IMR-90 (cell line): ENCODE results near the gene MAGI3. TPM values are rescaled to one million over a fixed set of nuclear protein-coding genes. Genes with fewer than 3 reads are reported as not detected.

Experiments
- ATAC-seq: fragments of 200-7000 bp; cut with Tn5 transposase; 2 replicates; pipeline ENCODE4 v1.9.1; 2020; ENCODE audit warnings: low read depth, mild to moderate bottlenecking, moderate library complexity
- BruUV-seq: library from RNA; stranded (reverse); fragments of 400-500 nt; replicated peaks from 2 replicates; lab custom pipeline; 2021; lab: Mats Ljungman, UMichigan
- CTCF ChIA-PET: fragments of 300-600 bp; formaldehyde crosslinking; extraction: SDS; loops from one replicate; lab custom pipeline; 2021; ENCODE audit warnings: antibody characterized with exemption; lab: Yijun Ruan, JAX
- POLR2A ChIA-PET: fragments of 300-600 bp; sonication (Branson Sonifier 250); formaldehyde crosslinking; loops from one replicate; lab custom pipeline; 2022; ENCODE audit warnings: antibody characterized with exemption; ENCODE audit not compliant: unreplicated experiment; lab: Charles Lee
- DNase-seq: peaks from one replicate; pipeline ENCODE4 v3.0.0; 2013
- H2AFZ ChIP-seq: replicated peaks from 2 replicates; pipeline ENCODE3; 2013; ENCODE audit warnings: low read length, mild to moderate bottlenecking; ENCODE audit not compliant: poor library complexity
- H2AK5ac ChIP-seq: 2 replicates; pipeline ENCODE4 v1.6.1; 2013; ENCODE audit warnings: low read depth, low read length, inconsistent platforms
- H2AK9ac ChIP-seq: replicated peaks from 2 replicates; pipeline ENCODE3; 2013; ENCODE audit warnings: mild to moderate bottlenecking, low read depth, low read length, moderate library complexity; ENCODE audit not compliant: poor library complexity
- H2BK120ac ChIP-seq: 2 replicates; pipeline ENCODE4 v1.6.1; 2013; ENCODE audit warnings: low read depth, low read length, inconsistent platforms
- H2BK15ac ChIP-seq: 3 replicates; pipeline ENCODE4 v1.6.1; 2013; ENCODE audit warnings: low read depth, low read length, inconsistent platforms
- H2BK20ac ChIP-seq: 2 replicates; pipeline ENCODE4 v1.6.1; 2013; ENCODE audit warnings: low read depth, mild to moderate bottlenecking, inconsistent platforms, low read length, moderate library complexity
- H2BK5ac ChIP-seq: 2 replicates; pipeline ENCODE4 v1.6.1; 2013; ENCODE audit warnings: mild to moderate bottlenecking, low read depth, low read length, inconsistent platforms; ENCODE audit not compliant: poor library complexity, severe bottlenecking
- H3K14ac ChIP-seq: replicated peaks from 2 replicates; pipeline ENCODE4 v1.6.1; 2013; ENCODE audit warnings: low read depth, low read length, inconsistent platforms
- H3K18ac ChIP-seq: 2 replicates; pipeline ENCODE4 v1.6.1; 2013; ENCODE audit warnings: low read depth, low read length, control low read depth
- H3K23ac ChIP-seq: 2 replicates; pipeline ENCODE4 v1.6.1; 2013; ENCODE audit warnings: low read depth, low read length, inconsistent platforms
- H3K27ac ChIP-seq: 2 replicates; pipeline ENCODE4 v1.5.1; 2013; ENCODE audit warnings: mild to moderate bottlenecking, control low read depth, low read length; ENCODE audit not compliant: insufficient read depth
- H3K27me3 ChIP-seq: 2 replicates; pipeline ENCODE4 v1.6.1; 2013; ENCODE audit warnings: low read length; ENCODE audit not compliant: control insufficient read depth, insufficient read depth
- H3K36me3 ChIP-seq: 2 replicates; pipeline ENCODE4 v1.6.1; 2013; ENCODE audit warnings: low read length, mixed read lengths; ENCODE audit not compliant: control insufficient read depth, insufficient read depth
- H3K4ac ChIP-seq: 2 replicates; pipeline ENCODE4 v1.6.1; 2013; ENCODE audit warnings: low read depth, low read length, inconsistent platforms
- H3K4me1 ChIP-seq: 2 replicates; pipeline ENCODE4 v1.6.1; 2013; ENCODE audit warnings: low read length, mixed read lengths; ENCODE audit not compliant: control insufficient read depth, insufficient read depth
- H3K4me2 ChIP-seq: 2 replicates; pipeline ENCODE4 v1.6.1; 2013; ENCODE audit warnings: low read depth, mild to moderate bottlenecking, control low read depth, low read length, moderate library complexity
- H3K4me3 ChIP-seq: 2 replicates; pipeline ENCODE4 v1.5.1; 2013; ENCODE audit warnings: low read depth, mild to moderate bottlenecking, control low read depth, low read length, moderate library complexity; ENCODE audit not compliant: insufficient read depth
- H3K56ac ChIP-seq: 2 replicates; pipeline ENCODE4 v1.6.1; 2013; ENCODE audit warnings: low read length, inconsistent platforms; ENCODE audit not compliant: insufficient read depth; ENCODE audit errors: extremely low read depth
- H3K79me1 ChIP-seq, 2 experiments: 2 replicates each; pipeline ENCODE4 v1.6.1; 2013; ENCODE audit warnings: low read length in 2 of 2, inconsistent platforms in 1 of 2, low read depth in 1 of 2
- H3K9ac ChIP-seq: 2 replicates; pipeline ENCODE4 v1.6.1; 2013; ENCODE audit warnings: low read depth, low read length, control low read depth
- H3K9me1 ChIP-seq: 2 replicates; pipeline ENCODE4 v1.6.1; 2013; ENCODE audit warnings: low read length, inconsistent platforms; ENCODE audit not compliant: insufficient read depth
- H3K9me3 ChIP-seq: 2 replicates; pipeline ENCODE4 v1.6.1; 2013; ENCODE audit warnings: low read length; ENCODE audit not compliant: control insufficient read depth, insufficient read depth
- H4K20me1 ChIP-seq: 2 replicates; pipeline ENCODE4 v1.6.1; 2013; ENCODE audit warnings: low read length, inconsistent platforms; ENCODE audit not compliant: insufficient read depth
- H4K5ac ChIP-seq: 2 replicates; pipeline ENCODE4 v1.6.1; 2013; ENCODE audit warnings: mild to moderate bottlenecking, low read depth, low read length, control low read depth
- H4K8ac ChIP-seq, 2 experiments: 2 replicates each; pipeline ENCODE4 v1.6.1; 2013; ENCODE audit warnings: low read depth in 2 of 2, low read length in 2 of 2, control low read depth in 1 of 2, inconsistent platforms in 1 of 2
- H4K91ac ChIP-seq: 2 replicates; pipeline ENCODE4 v1.6.1; 2013; ENCODE audit warnings: low read depth, low read length, inconsistent platforms; ENCODE audit not compliant: insufficient read depth
- CHD1 ChIP-seq: IDR thresholded peaks from 2 replicates; pipeline ENCODE4 v1.6.1; 2012; ENCODE audit warnings: low read depth, low read length, improper control_type of control experiment
- CTCF ChIP-seq: conservative IDR thresholded peaks from 2 replicates; pipeline ENCODE4 v1.5.1; 2012; ENCODE audit warnings: mild to moderate bottlenecking, low read depth, low read length, improper control_type of control experiment
- ELK1 ChIP-seq: fragments of 150-350 bp; IDR thresholded peaks from 2 replicates; pipeline ENCODE4 v1.6.1; 2016; ENCODE audit warnings: low read depth, mild to moderate bottlenecking, low read length, moderate library complexity, borderline replicate concordance
- FOS ChIP-seq: fragments of 150-350 bp; IDR thresholded peaks from 2 replicates; pipeline ENCODE4 v1.6.1; 2016; ENCODE audit warnings: low read depth, low read length
- MAFK ChIP-seq: IDR thresholded peaks from 2 replicates; pipeline ENCODE4 v1.6.1; 2012; ENCODE audit warnings: low read depth, low read length, improper control_type of control experiment
- MAZ ChIP-seq: IDR thresholded peaks from 2 replicates; pipeline ENCODE4 v1.6.1; 2012; ENCODE audit warnings: low read depth, mild to moderate bottlenecking, low read length, improper control_type of control experiment, moderate library complexity, borderline replicate concordance
- MXI1 ChIP-seq: IDR thresholded peaks from 2 replicates; pipeline ENCODE4 v1.6.1; 2012; ENCODE audit warnings: low read depth, mild to moderate bottlenecking, low read length, moderate library complexity, borderline replicate concordance
- NFE2L2 ChIP-seq: fragments of 150-350 bp; IDR thresholded peaks from 2 replicates; pipeline ENCODE4 v1.6.1; 2016; ENCODE audit warnings: low read depth, mild to moderate bottlenecking, low read length
- POLR2A ChIP-seq: IDR thresholded peaks from 2 replicates; pipeline ENCODE4 v1.6.1; 2012; ENCODE audit warnings: mild to moderate bottlenecking, low read depth, low read length
- RAD21 ChIP-seq: IDR thresholded peaks from 2 replicates; pipeline ENCODE4 v1.6.1; 2012; ENCODE audit warnings: low read length, improper control_type of control experiment
- RFX5 ChIP-seq: IDR thresholded peaks from 2 replicates; pipeline ENCODE4 v1.8.0; 2012; ENCODE audit warnings: low read depth, mild to moderate bottlenecking, low read length, moderate library complexity
- USF2 ChIP-seq: fragments of 150-350 bp; IDR thresholded peaks from 2 replicates; pipeline ENCODE4 v1.6.1; 2017; ENCODE audit warnings: mild to moderate bottlenecking, antibody characterized with exemption, low read length, low read depth
- WGBS, 2 experiments: methylation state at CpG; one replicate each; pipeline versions ENCODE4 v1.1.5 to v1.1.7; 2013; ENCODE audit warnings: missing lambda C conversion rate in 2 of 2; ENCODE audit not compliant: insufficient read length in 1 of 2; ENCODE audit errors: extremely low coverage in 2 of 2; 5-methylcytosine and 5-hydroxymethylcytosine counted together
- dilution Hi-C: fragments of 300-500 bp; cut with HindIII; formaldehyde crosslinking; loops from one replicate; pipeline ENCODE4 v1.14.3; 2018; ENCODE audit warnings: low sequenced_read_pairs; ENCODE audit not compliant: unreplicated experiment
- in situ Hi-C: fragments of 300-500 bp; cut with MboI; formaldehyde crosslinking; loops from 3 replicates; pipeline ENCODE4 v1.14.3; 2019; ENCODE audit warnings: low sequenced_read_pairs, inconsistent platforms, mixed read lengths
- intact Hi-C: fragments of 100-400 bp; cut with micrococcal nuclease; formaldehyde crosslinking; loops from 2 replicates; pipeline ENCODE4 v1.10.0; 2022
- polyA plus RNA-seq, 3 experiments: library from polyadenylated mRNA; depleted of rRNA; stranded (reverse); fragments of >200 nt; gene quantifications; 2 replicates each; pipeline ENCODE4 v1.2.3, GENCODE V29; 2012; ENCODE audit warnings: low replicate concordance in 1 of 3
- total RNA-seq: library from RNA; depleted of rRNA; stranded (reverse); fragments of >200 nt; gene quantifications from 2 replicates; pipeline ENCODE4 v1.2.3, GENCODE V29; 2012

Gene MAGI3
- total and polyA plus RNA-seq, 2 of the 4 experiments (the other 2 are of a cell fraction): 2.5 to 8.8 TPM

GRCh38 chr1:113370868-113371267 is 19.4 kb upstream of the MAGI3 start:
- intact Hi-C loops: no loop called here
- H4K5ac ChIP-seq: no peak overlapping the region
- no peak overlapping the region for H2BK15ac ChIP-seq
- H3K9ac ChIP-seq: no peak overlapping the region
- no peak overlapping the region for H3K18ac ChIP-seq
- no peak overlapping the region for H2BK5ac ChIP-seq
- H3K4me1 ChIP-seq: no peaks in the 10 kb centered on the region
- no peak overlapping the region for H3K4me3 ChIP-seq
- H4K91ac ChIP-seq: no peak overlapping the region
- in situ Hi-C loops: no loop called here
- WGBS, 2 experiments: 40% methylated on average over 1 of the region's 3 CpGs; no CpG with 5 or more reads in 1 of the 2 experiments
- ChIA-PET POLR2A (no interaction called here), CTCF (no interaction called here)
- H2BK120ac ChIP-seq: no peak overlapping the region
- no peak overlapping the region for H3K4me2 ChIP-seq
- dilution Hi-C loops: no loop called here
- no peak for TF ChIP-seq FOS
- TF ChIP-seq MAZ: no peak
- no peak for TF ChIP-seq MAFK
- TF ChIP-seq MXI1: no peak
- no peak for TF ChIP-seq ELK1
- no peak for TF ChIP-seq CTCF
- TF ChIP-seq RFX5: no peak
- no peak for TF ChIP-seq RAD21
- no peak for TF ChIP-seq NFE2L2
- TF ChIP-seq CHD1: no peak
- no peak for TF ChIP-seq POLR2A
- no peak for TF ChIP-seq USF2
- H3K56ac ChIP-seq: no peak overlapping the region
- H3K4ac ChIP-seq: no peak overlapping the region
- H3K9me3 ChIP-seq: no peaks in the 10 kb centered on the region
- BruUV-seq: no TSS peak
- no peak overlapping the region for H2AK5ac ChIP-seq
- H3K9me1 ChIP-seq: no peaks in the 10 kb centered on the region
- no peak overlapping the region for H2AK9ac ChIP-seq
- no peak overlapping the region for H3K14ac ChIP-seq
- no peak overlapping the region for H4K8ac ChIP-seq
- no peak for DNase-seq
- no peaks in the 10 kb centered on the region for H3K79me1 ChIP-seq
- no peak overlapping the region for H3K23ac ChIP-seq
- H2BK20ac ChIP-seq: no peak overlapping the region
- ATAC-seq: no peak
- no peak overlapping the region for H2AFZ ChIP-seq
- no peaks in the 10 kb centered on the region for H4K20me1 ChIP-seq
- H3K27ac ChIP-seq: no peak overlapping the region
- no peaks in the 10 kb centered on the region for H3K36me3 ChIP-seq
- no peaks in the 10 kb centered on the region for H3K27me3 ChIP-seq
